ENCODE data around the gene MLYCD.

The MLYCD gene

GRCh38 chr16:83960521-83961249 is 61.8 kb downstream of the MLYCD start:
- H3K36me3 ChIP-seq (ENCODE audit: control insufficient read depth in 2 of 2, insufficient read depth in 2 of 2, low read length in 2 of 2) = peaks cover 14 to 18% of the 10 kb centered on the region in 2 donors
- no peaks in the 10 kb centered on the region for H3K9me3 ChIP-seq (ENCODE audit: control insufficient read depth in 2 of 2, low read length in 2 of 2)
- no peak overlapping the region for H3K4me3 ChIP-seq (ENCODE audit: low read length in 2 of 2)
- H3K4me1 ChIP-seq (ENCODE audit: control insufficient read depth in 2 of 2, insufficient read depth in 2 of 2, low read length in 2 of 2) = peaks cover 0 to 2% of the 10 kb centered on the region in 2 donors
- no peak overlapping the region for H3K27ac ChIP-seq (ENCODE audit: low read depth in 2 of 2, low read length in 2 of 2)
- no peaks in the 10 kb centered on the region for H3K27me3 ChIP-seq (ENCODE audit: control insufficient read depth in 2 of 2, insufficient read depth in 2 of 2, low read length in 2 of 2)
- no peak overlapping the region for H3K9ac ChIP-seq (ENCODE audit: low read depth in 1 of 2, low read length in 2 of 2)

GRCh38 chr16:83961591-83961990 is 62.7 kb downstream of the MLYCD start:
- Histone ChIP-seq H3K4me3 (ENCODE audit: low read length in 2 of 2) (no peak overlapping the region), H3K27ac (ENCODE audit: low read depth in 2 of 2, low read length in 2 of 2) (no peak overlapping the region), H3K27me3 (ENCODE audit: control insufficient read depth in 2 of 2, insufficient read depth in 2 of 2, low read length in 2 of 2) (no peaks in the 10 kb centered on the region), H3K9ac (ENCODE audit: low read depth in 1 of 2, low read length in 2 of 2) (no peak overlapping the region), H3K36me3 (ENCODE audit: control insufficient read depth in 2 of 2, insufficient read depth in 2 of 2, low read length in 2 of 2) (peaks cover 14 to 18% of the 10 kb centered on the region in 2 donors), H3K9me3 (ENCODE audit: control insufficient read depth in 2 of 2, low read length in 2 of 2) (no peaks in the 10 kb centered on the region), H3K4me1 (ENCODE audit: control insufficient read depth in 2 of 2, insufficient read depth in 2 of 2, low read length in 2 of 2) (peaks cover 0 to under 1% of the 10 kb centered on the region in 2 donors)

GRCh38 chr16:83963277-83964119 is 64.6 kb downstream of the MLYCD start:
- no peaks in the 10 kb centered on the region for H3K4me1 ChIP-seq (ENCODE audit: control insufficient read depth in 2 of 2, insufficient read depth in 2 of 2, low read length in 2 of 2)

GRCh38 chr16:83964684-83965443 is 65.9 kb downstream of the MLYCD start:
- Histone ChIP-seq H3K27me3 (ENCODE audit: control insufficient read depth in 2 of 2, insufficient read depth in 2 of 2, low read length in 2 of 2) (no peaks in the 10 kb centered on the region), H3K27ac (ENCODE audit: low read depth in 2 of 2, low read length in 2 of 2) (no peak overlapping the region), H3K9ac (ENCODE audit: low read depth in 1 of 2, low read length in 2 of 2) (no peak overlapping the region), H3K9me3 (ENCODE audit: control insufficient read depth in 2 of 2, low read length in 2 of 2) (no peaks in the 10 kb centered on the region), H3K36me3 (ENCODE audit: control insufficient read depth in 2 of 2, insufficient read depth in 2 of 2, low read length in 2 of 2) (peaks cover 6 to 7% of the 10 kb centered on the region in 2 donors), H3K4me3 (ENCODE audit: low read length in 2 of 2) (no peak overlapping the region), H3K4me1 (ENCODE audit: control insufficient read depth in 2 of 2, insufficient read depth in 2 of 2, low read length in 2 of 2) (no peaks in the 10 kb centered on the region)

More at GRCh38 chr16:83963277-83964119, 64.6 kb downstream of the MLYCD start:
- Histone ChIP-seq H3K9ac (ENCODE audit: low read depth in 1 of 2, low read length in 2 of 2) (no peak overlapping the region), H3K36me3 (ENCODE audit: control insufficient read depth in 2 of 2, insufficient read depth in 2 of 2, low read length in 2 of 2) (peaks cover 11 to 14% of the 10 kb centered on the region in 2 donors), H3K27me3 (ENCODE audit: control insufficient read depth in 2 of 2, insufficient read depth in 2 of 2, low read length in 2 of 2) (no peaks in the 10 kb centered on the region), H3K4me3 (ENCODE audit: low read length in 2 of 2) (no peak overlapping the region), H3K9me3 (ENCODE audit: control insufficient read depth in 2 of 2, low read length in 2 of 2) (no peaks in the 10 kb centered on the region), H3K27ac (ENCODE audit: low read depth in 2 of 2, low read length in 2 of 2) (no peak overlapping the region)

- Histone ChIP-seq H3K27ac (ENCODE audit: low read depth in 2 of 2, low read length in 2 of 2) (no peak overlapping the region), H3K4me3 (ENCODE audit: low read length in 2 of 2) (no peak overlapping the region), H3K4me1 (ENCODE audit: control insufficient read depth in 2 of 2, insufficient read depth in 2 of 2, low read length in 2 of 2) (no peaks in the 10 kb centered on the region), H3K36me3 (ENCODE audit: control insufficient read depth in 2 of 2, insufficient read depth in 2 of 2, low read length in 2 of 2) (peaks cover 3 to 6% of the 10 kb centered on the region in 2 donors), H3K9ac (ENCODE audit: low read depth in 1 of 2, low read length in 2 of 2) (no peak overlapping the region), H3K9me3 (ENCODE audit: control insufficient read depth in 2 of 2, low read length in 2 of 2) (no peaks in the 10 kb centered on the region), H3K27me3 (ENCODE audit: control insufficient read depth in 2 of 2, insufficient read depth in 2 of 2, low read length in 2 of 2) (no peaks in the 10 kb centered on the region)
Measured at GRCh38 chr16:83965444-83966152, 66.7 kb downstream of the MLYCD start.

GRCh38 chr16:83966153-83966696 is 67.3 kb downstream of the MLYCD start:
- Histone ChIP-seq H3K9me3 (ENCODE audit: control insufficient read depth in 2 of 2, low read length in 2 of 2) (no peaks in the 10 kb centered on the region), H3K27ac (ENCODE audit: low read depth in 2 of 2, low read length in 2 of 2) (no peak overlapping the region), H3K4me3 (ENCODE audit: low read length in 2 of 2) (no peak overlapping the region), H3K4me1 (ENCODE audit: control insufficient read depth in 2 of 2, insufficient read depth in 2 of 2, low read length in 2 of 2) (no peaks in the 10 kb centered on the region), H3K9ac (ENCODE audit: low read depth in 1 of 2, low read length in 2 of 2) (no peak overlapping the region), H3K27me3 (ENCODE audit: control insufficient read depth in 2 of 2, insufficient read depth in 2 of 2, low read length in 2 of 2) (no peaks in the 10 kb centered on the region), H3K36me3 (ENCODE audit: control insufficient read depth in 2 of 2, insufficient read depth in 2 of 2, low read length in 2 of 2) (peaks cover 3% of the 10 kb centered on the region in 2 donors)

GRCh38 chr16:83967091-83967490 is 68.2 kb downstream of the MLYCD start:
- Histone ChIP-seq H3K4me1 (ENCODE audit: control insufficient read depth in 2 of 2, insufficient read depth in 2 of 2, low read length in 2 of 2) (no peaks in the 10 kb centered on the region), H3K9ac (ENCODE audit: low read depth in 1 of 2, low read length in 2 of 2) (no peak overlapping the region), H3K9me3 (ENCODE audit: control insufficient read depth in 2 of 2, low read length in 2 of 2) (no peaks in the 10 kb centered on the region), H3K36me3 (ENCODE audit: control insufficient read depth in 2 of 2, insufficient read depth in 2 of 2, low read length in 2 of 2) (peaks cover 3% of the 10 kb centered on the region in 2 donors), H3K27me3 (ENCODE audit: control insufficient read depth in 2 of 2, insufficient read depth in 2 of 2, low read length in 2 of 2) (no peaks in the 10 kb centered on the region), H3K4me3 (ENCODE audit: low read length in 2 of 2) (no peak overlapping the region), H3K27ac (ENCODE audit: low read depth in 2 of 2, low read length in 2 of 2) (no peak overlapping the region)

- Histone ChIP-seq H3K9ac (ENCODE audit: low read depth in 1 of 2, low read length in 2 of 2) (no peak within 1 kb of the TSS), H3K36me3 (ENCODE audit: control insufficient read depth in 2 of 2, insufficient read depth in 2 of 2, low read length in 2 of 2) (peaks cover 0 to 3% of the 10 kb centered on the region in 2 donors), H3K4me1 (ENCODE audit: control insufficient read depth in 2 of 2, insufficient read depth in 2 of 2, low read length in 2 of 2) (no peaks in the 10 kb centered on the region), H3K27me3 (ENCODE audit: control insufficient read depth in 2 of 2, insufficient read depth in 2 of 2, low read length in 2 of 2) (no peaks in the 10 kb centered on the region), H3K4me3 (ENCODE audit: low read length in 2 of 2) (no peak within 1 kb of the TSS), H3K27ac (ENCODE audit: low read depth in 2 of 2, low read length in 2 of 2) (no peak within 1 kb of the TSS), H3K9me3 (ENCODE audit: control insufficient read depth in 2 of 2, low read length in 2 of 2) (no peaks in the 10 kb centered on the region)
Measured at GRCh38 chr16:83967838-83968305, 69.0 kb downstream of the MLYCD start, which contains the start of gene NECAB2. NECAB2 (plus strand) TSS chr16:83968244; CDS start chr16:83968649, 405 bp downstream.

- H3K36me3 ChIP-seq (ENCODE audit: control insufficient read depth in 2 of 2, insufficient read depth in 2 of 2, low read length in 2 of 2) = peaks cover 0 to 3% of the 10 kb centered on the region in 2 donors
- no peaks in the 10 kb centered on the region for H3K27me3 ChIP-seq (ENCODE audit: control insufficient read depth in 2 of 2, insufficient read depth in 2 of 2, low read length in 2 of 2)
- no peaks in the 10 kb centered on the region for H3K4me1 ChIP-seq (ENCODE audit: control insufficient read depth in 2 of 2, insufficient read depth in 2 of 2, low read length in 2 of 2)
- H3K4me3 ChIP-seq (ENCODE audit: low read length in 2 of 2) = no peak overlapping the region
- no peak overlapping the region for H3K27ac ChIP-seq (ENCODE audit: low read depth in 2 of 2, low read length in 2 of 2)
- H3K9me3 ChIP-seq (ENCODE audit: control insufficient read depth in 2 of 2, low read length in 2 of 2) = no peaks in the 10 kb centered on the region
- no peak overlapping the region for H3K9ac ChIP-seq (ENCODE audit: low read depth in 1 of 2, low read length in 2 of 2)
Measured at GRCh38 chr16:83968306-83968851, 69.5 kb downstream of the MLYCD start.

Measured in mucosa of rectum (tissue), 2 donors.